ENCODE measurements around the gene SRPX2.
"Not testable (repeated sequence)": the region's sequence is repeated elsewhere in the genome, so short reads cannot be mapped to it uniquely, and the experiment has no call there.

The SRPX2 gene

DNA sequence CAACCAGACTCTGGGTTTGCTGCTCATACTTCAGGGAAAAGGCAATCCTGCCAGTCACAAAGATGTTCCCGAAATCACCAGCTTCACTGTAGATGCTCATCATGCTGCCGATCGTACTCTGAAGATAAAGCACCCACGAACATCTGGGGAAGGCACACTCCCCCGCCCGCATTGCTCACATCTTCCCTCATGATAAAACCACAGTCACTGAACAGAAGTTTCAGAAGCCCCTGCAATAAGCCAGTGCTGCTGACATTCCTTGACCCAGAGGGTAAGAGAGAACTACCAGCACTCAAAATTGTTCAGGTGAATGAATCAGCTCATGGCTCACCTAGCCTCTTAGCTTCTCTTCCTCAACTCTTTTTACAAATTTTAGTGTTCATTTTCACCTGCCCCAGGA lies 43.1 kb downstream of the SRPX2 start:
- H3K4me3 ChIP-seq (ENCODE audit: low read length), result no peak overlapping the region
- no peak for DNase-seq (ENCODE audit: low read depth, low spot score)

GRCh38 chrX:100687546-100687945 lies 43.5 kb downstream of the SRPX2 start:
- DNase-seq (ENCODE audit: low read depth, low spot score), result no peak

GRCh38 chrX:100695302-100695701 lies 51.3 kb downstream of the SRPX2 start:
- no peak for DNase-seq (ENCODE audit: low read depth, low spot score)
- H3K4me3 ChIP-seq (ENCODE audit: low read length), result no peak overlapping the region

More at GRCh38 chrX:100687546-100687945, 43.5 kb downstream of the SRPX2 start:
- no peak overlapping the region for H3K4me3 ChIP-seq (ENCODE audit: low read length)

DNA sequence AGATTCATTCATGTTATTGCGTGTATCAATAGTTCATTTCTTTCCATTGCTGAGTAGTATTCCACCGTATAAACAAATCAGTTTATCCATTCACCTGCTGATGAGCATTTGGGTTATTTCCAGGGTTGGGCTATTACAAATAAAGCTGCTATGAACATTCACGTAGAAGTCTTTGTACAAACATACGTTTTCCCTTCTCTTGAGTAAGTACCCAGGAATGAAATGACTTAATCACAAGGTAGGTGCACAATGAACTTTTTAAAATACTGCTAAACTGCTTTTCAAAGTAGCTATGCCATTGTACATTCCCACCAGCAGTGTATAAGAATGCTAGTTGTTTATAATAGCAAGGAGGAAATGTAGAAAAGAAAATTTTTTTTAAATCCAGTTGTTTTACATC lies 52.0 kb downstream of the SRPX2 start:
- DNase-seq (ENCODE audit: low read depth, low spot score), result no peak
- H3K4me3 ChIP-seq (ENCODE audit: low read length), result no peak overlapping the region

DNA sequence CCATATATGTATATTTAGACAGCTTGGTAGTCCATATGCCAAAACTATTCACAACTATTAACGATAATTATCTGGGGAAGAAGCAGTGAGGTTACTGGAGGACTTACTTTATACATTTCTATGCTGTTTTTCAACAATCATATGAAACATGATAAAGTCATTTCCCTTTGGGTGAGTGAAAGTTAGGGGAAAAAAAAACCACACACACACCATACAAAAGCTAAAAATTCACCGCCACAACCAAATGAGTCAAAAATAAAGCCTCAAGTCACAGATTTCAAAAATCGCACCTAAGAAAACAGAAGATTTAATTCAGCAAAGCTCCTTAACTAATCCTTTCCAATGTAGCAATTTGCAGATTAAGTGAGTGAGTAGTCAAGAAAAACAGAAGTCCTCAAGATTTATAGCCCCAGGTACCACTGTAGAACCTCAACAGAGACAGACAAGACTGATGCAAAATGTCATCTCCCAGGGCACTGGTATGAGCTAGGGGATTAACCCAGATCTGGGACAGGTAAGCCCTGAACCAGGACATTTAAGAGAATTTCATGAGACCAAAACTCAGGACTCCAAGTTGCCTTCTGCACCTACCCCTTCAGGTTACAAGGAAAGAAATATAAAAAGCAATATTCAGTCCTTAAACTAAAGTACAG lies 52.8 kb downstream of the SRPX2 start:
- no peak for DNase-seq (ENCODE audit: low read depth, low spot score)
- no peak overlapping the region for H3K4me3 ChIP-seq (ENCODE audit: low read length)

DNA sequence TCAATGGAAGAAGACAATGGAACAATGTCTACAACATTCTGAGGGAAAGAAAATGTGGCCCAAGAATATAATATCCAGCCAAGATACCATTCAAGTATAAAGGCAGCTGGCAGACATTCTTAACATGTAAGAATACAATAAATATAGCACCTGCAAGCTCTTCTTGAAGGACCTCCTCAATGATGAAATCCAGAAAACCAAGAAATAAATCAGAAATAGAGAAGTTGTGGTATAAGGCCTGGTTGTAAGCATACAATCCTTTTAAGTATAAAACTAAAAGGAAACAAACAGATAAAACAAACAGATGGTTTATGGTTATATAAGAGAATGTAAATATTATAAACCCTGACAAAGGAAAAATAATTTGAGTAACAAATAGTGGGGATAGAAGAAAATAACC lies 54.6 kb downstream of the SRPX2 start:
- no peak overlapping the region for H3K4me3 ChIP-seq (ENCODE audit: low read length)

DNA sequence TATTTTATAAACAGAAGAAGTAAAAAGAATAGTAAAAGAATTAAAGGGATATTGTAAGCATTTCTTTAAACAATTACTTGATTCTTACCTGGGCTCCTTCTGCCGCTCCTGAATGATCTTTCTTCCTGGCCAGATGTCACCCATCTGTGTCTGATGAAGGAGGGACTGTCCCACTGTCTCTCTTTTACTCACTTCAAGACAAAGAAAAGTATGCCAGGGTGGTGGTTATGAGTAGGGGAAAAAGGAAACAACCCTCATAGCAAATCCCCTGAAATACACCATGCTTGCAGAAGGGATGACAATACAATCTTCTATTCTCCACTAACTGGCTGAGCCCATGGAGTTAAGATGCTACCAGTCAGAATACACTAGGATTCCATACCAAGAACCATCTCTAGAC lies 56.8 kb downstream of the SRPX2 start:
- DNase-seq (ENCODE audit: low read depth, low spot score), result no peak
- no peak overlapping the region for H3K4me3 ChIP-seq (ENCODE audit: low read length)

More for the DNA sequence above, 54.6 kb downstream of the SRPX2 start:
- DNase-seq (ENCODE audit: low read depth, low spot score), result no peak

DNA sequence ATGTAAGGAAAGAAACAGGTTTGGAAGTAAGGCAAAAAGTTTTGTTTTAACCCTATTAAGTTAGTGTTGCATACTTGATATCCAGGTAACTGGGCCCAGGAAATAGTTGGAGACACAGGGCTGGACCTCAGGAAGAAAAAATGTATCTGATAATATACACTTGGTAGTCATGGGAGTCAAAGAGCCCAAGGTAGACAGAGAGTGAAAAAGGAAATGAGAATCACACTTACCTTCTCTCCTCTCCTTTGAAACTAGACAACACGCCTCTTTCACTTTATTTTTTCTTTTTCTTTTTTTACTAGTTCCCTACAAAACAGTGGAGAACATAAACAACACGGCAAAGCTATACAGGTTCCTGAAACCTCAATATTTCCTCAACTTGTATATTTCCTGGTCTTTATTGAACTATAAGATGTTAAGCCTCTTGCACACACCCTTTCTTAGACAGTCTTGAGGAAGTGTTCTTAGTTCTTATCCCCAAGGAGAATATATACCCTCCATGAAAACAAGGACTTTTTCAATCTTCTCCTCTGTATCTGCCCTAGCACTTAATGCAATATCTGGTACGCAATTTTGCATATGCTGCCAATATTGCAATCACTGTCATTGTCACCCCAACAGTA lies 60.7 kb downstream of the SRPX2 start:
- no peak overlapping the region for H3K4me3 ChIP-seq (ENCODE audit: low read length)

GRCh38 chrX:100710816-100711215 lies 66.8 kb downstream of the SRPX2 start:
- no peak overlapping the region for H3K4me3 ChIP-seq (ENCODE audit: low read length)
- DNase-seq (ENCODE audit: low read depth, low spot score), result no peak

More for the DNA sequence above, 60.7 kb downstream of the SRPX2 start:
- DNase-seq (ENCODE audit: low read depth, low spot score), result no peak

DNA sequence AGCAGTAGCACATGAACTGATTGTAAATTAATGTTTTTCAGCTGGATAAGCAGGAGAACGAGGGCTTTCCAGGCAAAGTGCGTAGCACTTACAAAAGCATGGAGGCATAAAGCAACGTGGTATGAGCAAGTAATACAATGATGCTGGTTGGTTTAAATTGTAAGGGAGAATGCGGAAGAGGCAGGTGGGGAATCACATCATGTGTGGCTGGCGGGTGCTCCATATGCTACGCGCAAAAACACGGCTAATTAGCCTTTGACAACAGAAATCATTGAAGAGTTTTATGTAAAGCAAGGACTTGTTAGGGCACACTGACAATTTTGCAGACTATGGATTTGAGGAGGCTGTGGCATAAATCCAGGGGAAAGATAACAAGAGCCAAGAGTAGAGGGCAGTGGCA lies 73.4 kb downstream of the SRPX2 start:
- DNase-seq (ENCODE audit: low read depth, low spot score), result no peak
- no peak overlapping the region for H3K4me3 ChIP-seq (ENCODE audit: low read length)

DNA sequence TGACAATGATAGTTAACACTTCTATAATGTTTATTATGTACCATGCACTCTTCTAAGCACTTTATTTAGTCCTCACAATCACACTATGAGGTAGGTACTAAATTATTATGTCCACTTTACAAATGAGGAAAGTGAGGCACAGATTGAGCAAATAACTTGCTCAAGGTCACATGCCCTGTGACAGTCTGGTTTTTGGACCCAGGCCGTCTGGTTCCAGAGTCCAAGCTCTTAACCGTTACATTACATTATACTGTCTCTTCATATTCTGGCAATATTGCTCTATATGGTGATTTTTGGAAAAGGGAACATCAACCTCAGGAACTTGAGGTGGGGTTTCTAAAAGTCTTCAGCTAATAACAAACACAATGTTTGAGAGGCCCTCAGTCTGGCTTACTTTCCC lies 75.1 kb downstream of the SRPX2 start:
- no peak overlapping the region for H3K4me3 ChIP-seq (ENCODE audit: low read length)
- no peak for DNase-seq (ENCODE audit: low read depth, low spot score)

DNA sequence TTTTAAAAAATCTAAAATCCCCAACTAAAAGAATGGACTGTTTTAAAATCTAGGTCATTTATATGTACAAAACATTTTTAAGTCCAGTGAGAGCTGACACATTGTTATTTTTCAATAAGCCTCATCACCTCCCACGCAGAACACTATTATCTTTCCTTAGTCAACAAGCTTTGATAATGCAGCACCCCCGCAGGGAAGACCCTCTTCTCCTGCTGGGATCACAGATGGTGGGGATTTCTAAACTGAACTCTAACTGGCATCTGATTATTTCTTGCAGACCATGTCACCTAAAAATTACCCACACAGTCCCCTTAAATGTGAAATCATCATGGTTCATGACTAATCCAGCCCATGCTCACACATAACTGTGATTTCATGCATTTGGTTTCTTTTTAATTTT lies 76.3 kb downstream of the SRPX2 start:
- no peak for DNase-seq (ENCODE audit: low read depth, low spot score)
- no peak overlapping the region for H3K4me3 ChIP-seq (ENCODE audit: low read length)

GRCh38 chrX:100721328-100721727 lies 77.3 kb downstream of the SRPX2 start:
- no peak overlapping the region for H3K4me3 ChIP-seq (ENCODE audit: low read length)
- no peak for DNase-seq (ENCODE audit: low read depth, low spot score)

DNA sequence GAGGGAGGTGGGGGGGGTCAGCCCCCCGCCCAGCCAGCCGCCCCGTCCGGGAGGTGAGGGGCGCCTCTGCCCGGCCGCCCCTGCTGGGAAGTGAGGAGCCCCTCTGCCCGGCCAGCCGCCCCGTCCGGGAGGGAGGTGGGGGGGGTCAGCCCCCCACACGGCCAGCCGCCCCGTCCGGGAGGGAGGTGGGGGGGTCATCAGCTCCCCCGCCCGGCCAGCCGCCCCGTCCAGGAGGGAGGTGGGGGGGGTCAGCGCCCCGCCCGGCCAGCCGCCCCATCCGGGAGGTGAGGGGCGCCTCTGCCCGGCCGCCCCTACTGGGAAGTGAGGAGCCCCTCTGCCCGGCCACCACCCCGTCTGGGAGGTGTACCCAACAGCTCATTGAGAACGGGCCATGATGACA lies 80.0 kb downstream of the SRPX2 start:
- DNase-seq (ENCODE audit: low read depth, low spot score); H3K4me3 ChIP-seq (ENCODE audit: low read length): not testable (repeated sequence)
